AG08396 (cell line): ENCODE results near the gene PRR14L.
"Not testable (repeated sequence)": the region's sequence is repeated elsewhere in the genome, so short reads cannot be mapped to it uniquely, and the experiment has no call there.

ENCODE experiments used
- DNase-seq: peaks from one replicate; pipeline ENCODE4 v3.0.0; 2012; ENCODE audit warnings: low spot score, mixed read lengths

The PRR14L gene

GRCh38 chr22:31749636-31750364 lies at the start of gene PRR14L:
TSS of gene PRR14L (minus strand) at chr22:31750132. CDS start at chr22:31738860, 11,272 bp downstream.
- peak; percentile 96 for DNase-seq

DNA sequence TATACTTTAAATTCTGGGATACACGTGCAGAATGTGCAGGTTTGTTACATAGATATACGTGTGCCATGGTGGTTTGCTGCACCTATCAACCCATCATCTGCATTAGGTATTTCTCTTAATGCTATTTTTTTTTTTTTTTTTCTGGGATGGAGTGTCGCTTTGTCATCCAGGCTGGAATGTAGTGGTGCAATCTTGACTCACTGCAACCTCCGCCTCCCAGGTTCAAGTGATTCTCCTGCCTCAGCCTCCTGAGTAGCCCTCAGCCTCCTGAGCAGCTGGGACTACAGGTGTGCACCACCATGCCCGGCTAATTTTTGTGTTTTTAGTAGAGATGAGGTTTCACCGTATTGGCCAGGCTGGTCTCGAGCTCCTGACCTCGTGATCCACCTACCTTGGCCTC lies 49.4 kb upstream of the PRR14L start:
- not testable (repeated sequence) for DNase-seq

DNA sequence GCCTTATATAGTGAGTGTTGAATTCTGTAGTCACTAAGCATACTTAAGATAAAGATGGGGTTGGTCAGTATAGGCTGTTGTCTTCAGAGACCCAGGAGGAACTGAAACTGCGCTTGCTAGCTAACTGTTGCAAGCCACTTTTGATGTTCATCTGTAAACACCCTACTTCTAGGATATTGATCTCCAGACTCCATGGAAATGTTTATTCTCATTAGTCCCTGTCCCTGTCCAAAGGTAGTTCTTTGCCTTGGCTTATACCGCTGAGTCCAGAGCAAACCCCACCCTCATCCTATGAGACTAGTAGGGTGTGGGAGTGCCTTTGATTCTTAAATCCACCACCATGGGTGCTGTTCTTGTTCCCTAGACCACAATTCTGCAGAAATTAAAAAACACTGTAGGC lies 40.3 kb upstream of the PRR14L start:
- no peak for DNase-seq

DNA sequence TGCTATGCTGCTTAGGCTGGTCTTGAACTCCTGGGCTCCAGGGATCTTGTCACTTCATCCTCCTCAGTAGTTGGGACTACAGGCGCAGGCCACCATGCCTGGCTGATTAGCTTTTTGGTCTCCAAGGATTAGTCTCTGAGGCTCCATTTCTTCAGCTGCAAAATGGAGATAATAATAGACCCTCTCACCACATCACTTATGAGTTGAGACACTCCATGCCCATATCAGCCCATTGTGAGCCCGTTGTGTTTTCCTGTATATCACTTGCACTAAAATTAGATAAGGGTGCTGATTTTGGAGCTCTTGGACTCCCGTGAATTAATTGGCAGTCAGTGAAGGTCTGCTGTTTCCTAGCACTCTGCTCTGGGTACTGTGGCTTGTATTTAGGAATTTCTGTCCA lies 39.9 kb upstream of the PRR14L start:
- DNase-seq: no peak

GRCh38 chr22:31776231-31776630 lies 26.3 kb upstream of the PRR14L start:
- DNase-seq: no peak

GRCh38 chr22:31773416-31773815 lies 23.5 kb upstream of the PRR14L start:
- DNase-seq: no peak

- no peak for DNase-seq
These were observed 18.6 kb upstream of the PRR14L start for GRCh38 chr22:31768422-31769059.

- DNase-seq: no peak
These were observed 14.9 kb upstream of the PRR14L start for GRCh38 chr22:31764785-31765184.

- not testable (repeated sequence) for DNase-seq
These were observed 8.9 kb upstream of the PRR14L start for GRCh38 chr22:31758860-31759259.

DNA sequence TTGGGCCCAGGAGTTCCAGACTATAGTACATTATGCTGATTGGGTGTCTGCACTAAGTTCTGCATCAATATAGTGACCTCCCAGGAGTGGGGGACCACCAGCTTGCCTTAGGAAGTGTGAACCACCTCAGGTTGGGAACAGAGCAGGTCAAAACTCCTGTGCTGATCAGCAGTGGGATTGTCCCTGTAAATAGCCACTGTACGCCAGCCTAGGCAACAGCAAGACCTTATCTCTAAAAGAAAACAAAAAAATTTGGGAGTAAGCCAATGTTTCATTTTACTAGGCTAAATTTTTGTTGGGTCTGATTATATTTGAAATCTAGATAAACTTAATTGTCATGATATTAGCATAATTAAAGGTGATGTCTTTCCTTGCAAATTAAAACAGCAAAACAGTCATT lies 7.3 kb upstream of the PRR14L start:
- no peak for DNase-seq

- DNase-seq: peak; percentile 6
These were observed 4.9 kb upstream of the PRR14L start for GRCh38 chr22:31754813-31755212.

DNA sequence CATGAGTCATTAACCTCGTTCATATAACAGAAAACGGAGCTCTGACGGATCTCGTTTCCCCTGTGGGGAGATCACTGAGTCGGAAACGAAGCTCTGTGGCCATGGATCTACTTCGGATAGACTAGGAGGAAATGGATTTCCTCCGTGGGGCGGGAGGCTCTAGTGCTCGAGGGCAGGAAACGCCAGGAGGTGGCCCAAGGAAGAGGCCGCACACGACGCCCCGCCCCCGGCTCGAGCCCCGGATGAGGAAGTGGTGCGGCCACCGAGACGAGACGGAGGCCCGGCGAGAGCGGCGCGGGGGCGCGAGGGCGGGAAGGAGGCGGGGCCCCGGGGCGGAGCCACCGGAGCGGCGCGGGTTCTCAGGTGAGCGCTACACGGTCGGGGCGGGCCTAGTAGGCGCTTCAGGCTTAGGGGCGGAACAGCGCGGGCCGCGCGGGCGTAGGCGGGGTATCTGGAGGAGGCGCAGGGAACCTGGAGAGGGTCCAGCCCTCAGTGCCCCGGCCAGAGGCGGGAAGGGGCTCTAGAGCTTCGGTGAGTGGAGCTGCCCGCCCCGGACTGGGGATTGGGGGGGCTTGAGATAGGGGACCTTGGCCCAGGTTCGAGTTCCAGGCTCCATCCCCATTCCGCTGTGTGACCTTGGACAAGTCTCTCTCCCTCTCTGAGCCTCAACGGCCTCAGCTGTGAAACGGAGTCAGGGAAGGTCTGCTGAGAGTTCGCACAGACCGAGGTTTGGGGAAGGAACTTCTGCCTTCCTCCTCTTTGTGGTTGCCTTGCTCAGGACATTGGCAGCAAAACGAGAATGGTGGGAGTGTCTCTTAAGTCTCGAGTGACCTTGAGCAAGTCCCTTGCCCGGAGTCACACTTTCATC lies 3.9 kb upstream of the PRR14L start, which contains the start of gene DEPDC5:
DEPDC5 (plus strand) TSS at position 386 of the 868 bp plus-strand sequence. CDS start 903 bp downstream, outside the sequence.
- peak; percentile 98 for DNase-seq

GRCh38 chr22:31753005-31753633 lies 3.2 kb upstream of the PRR14L start:
- DNase-seq: peak; percentile 17

- DNase-seq: no peak
These were observed 2.3 kb upstream of the PRR14L start for GRCh38 chr22:31752096-31752847.

DNA sequence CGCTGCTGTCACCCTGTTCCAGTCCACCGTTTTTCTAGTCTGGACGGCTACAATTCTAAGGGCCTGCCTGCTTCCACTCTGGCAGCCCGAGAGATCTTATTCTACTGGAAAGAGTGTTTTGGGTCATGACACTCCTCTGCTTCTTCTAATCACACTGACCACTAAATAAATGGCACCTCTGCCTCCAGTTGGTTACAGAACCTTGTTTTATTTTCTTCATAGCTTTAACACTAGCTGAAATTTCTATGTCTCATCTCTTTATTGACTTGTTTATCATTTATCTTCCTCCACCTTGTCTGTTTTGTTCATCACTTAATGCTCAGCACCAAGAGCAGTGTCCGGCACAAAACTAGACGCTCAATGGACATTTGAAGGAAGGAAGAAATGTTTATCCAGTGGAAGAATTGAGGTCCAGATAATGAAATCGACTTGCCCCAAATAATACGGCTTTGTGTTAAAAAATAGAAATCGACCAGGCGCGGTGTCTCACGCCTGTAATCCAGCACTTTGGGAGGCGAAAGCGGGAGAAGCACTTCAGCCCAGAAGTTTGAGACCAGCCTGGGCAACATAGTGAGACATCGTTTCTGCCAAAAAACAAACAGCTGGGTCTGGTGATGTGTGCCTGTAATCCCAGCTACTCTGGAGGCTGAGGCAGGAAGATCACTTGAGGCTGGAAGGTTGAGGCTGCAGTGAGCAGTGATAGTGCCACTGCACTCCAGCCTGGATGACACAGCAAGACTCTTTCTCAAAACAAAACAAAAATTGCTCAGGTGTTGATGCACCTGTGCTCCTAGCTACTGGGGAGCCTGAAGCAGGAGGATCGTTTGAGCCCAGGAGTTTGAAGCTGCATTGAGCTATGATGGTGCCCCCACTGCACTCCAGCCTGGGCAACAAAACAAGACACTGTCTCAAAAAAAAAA lies 693 bp upstream of the PRR14L start:
- peak; percentile 7 for DNase-seq

GRCh38 chr22:31748490-31748889 lies 1.4 kb downstream of the PRR14L start:
- DNase-seq: no peak

DNA sequence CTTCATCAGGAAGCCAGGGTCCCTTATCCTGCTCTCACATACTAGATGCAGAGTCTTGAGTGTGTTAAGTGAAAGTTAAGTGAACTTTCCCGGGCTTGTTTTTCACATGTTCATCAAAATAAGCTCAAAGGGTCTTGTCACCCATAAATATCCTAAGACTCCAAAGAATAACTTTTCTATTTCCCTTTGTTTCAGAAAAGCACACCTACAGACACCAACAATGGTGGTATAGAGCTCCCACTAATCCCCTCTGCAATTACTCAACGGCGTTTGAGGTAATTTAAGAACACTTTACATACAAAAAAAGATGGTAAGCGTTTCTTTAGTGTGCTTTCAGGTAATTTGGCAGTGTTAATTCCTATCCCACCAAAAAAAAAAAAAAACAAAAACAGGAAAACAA lies 2.5 kb downstream of the PRR14L start:
- no peak for DNase-seq

DNA sequence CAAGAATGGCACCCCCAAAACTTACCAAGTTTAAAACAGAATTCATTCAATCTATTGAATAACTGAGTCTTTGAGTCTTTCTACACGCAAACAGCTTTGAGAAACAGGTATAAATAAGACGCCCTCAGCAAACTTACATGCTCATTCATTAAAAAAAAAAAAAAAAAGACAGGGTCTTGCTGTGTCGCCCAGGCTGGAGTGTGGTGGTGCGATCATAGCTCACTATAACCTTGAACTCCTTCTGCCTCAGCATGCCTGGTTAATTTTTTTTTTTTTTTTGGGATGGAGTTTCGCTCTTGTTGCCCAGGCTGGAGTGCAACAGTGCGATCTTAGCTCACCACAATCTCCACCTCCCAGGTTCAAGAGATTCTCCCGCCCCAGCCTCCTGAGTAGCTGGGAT lies 6.1 kb downstream of the PRR14L start:
- no peak for DNase-seq

GRCh38 chr22:31742682-31743081 lies 7.2 kb downstream of the PRR14L start:
- no peak for DNase-seq

DNA sequence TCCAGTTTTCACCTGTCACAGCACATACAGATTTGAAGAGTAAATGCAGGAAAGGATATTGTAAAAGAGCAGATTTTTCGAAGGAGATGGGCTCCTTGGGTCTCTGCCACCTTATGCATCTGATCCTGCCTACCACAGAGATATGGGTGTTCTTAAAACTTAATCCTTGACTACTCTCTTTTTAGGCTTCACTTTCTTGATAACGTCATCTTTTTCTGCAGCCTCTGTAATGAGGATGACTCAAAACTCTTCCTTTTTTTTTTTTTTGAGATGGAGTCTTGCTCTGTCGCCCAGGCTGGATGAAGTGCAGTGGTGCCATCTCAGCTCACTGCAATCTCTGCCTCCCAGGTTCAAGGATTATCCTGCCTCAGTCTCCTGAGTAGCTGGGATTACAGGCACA lies 7.8 kb downstream of the PRR14L start:
- DNase-seq: no peak
